Stimulated activated CD8-positive, alpha-beta memory T cell treated with anti-CD3 and anti-CD28 coated beads, Interleukin-4, amount 100 ng/mL, for 48 hours (primary cell): ENCODE results near the gene GSAP.

Experiments used
- DNase-seq: peaks from one replicate; pipeline ENCODE4 v3.0.0-alpha.2; 2020

The GSAP gene

GRCh38 chr7:77406421-77406820, 9.7 kb downstream of the GSAP start:
- DNase-seq, result no peak

GRCh38 chr7:77404641-77405040, 11.5 kb downstream of the GSAP start:
- DNase-seq, result no peak

GRCh38 chr7:77403957-77404356, 12.2 kb downstream of the GSAP start:
- DNase-seq, result no peak

GRCh38 chr7:77402818-77403217, 13.3 kb downstream of the GSAP start:
- DNase-seq, result no peak

GRCh38 chr7:77401002-77401401, 15.1 kb downstream of the GSAP start:
- no peak for DNase-seq

GRCh38 chr7:77399816-77400215, 16.3 kb downstream of the GSAP start:
- DNase-seq, result no peak

GRCh38 chr7:77396894-77397547, 19.1 kb downstream of the GSAP start:
- no peak for DNase-seq

- no peak for DNase-seq
Measured at GRCh38 chr7:77395626-77396025, 20.5 kb downstream of the GSAP start.

GRCh38 chr7:77393954-77394353, 22.2 kb downstream of the GSAP start:
- DNase-seq, result no peak

- DNase-seq, result peak; percentile 53
Measured at GRCh38 chr7:77393261-77393660, 22.9 kb downstream of the GSAP start.

GRCh38 chr7:77391230-77391629, 24.9 kb downstream of the GSAP start:
- no peak for DNase-seq

- no peak for DNase-seq
Measured at GRCh38 chr7:77388055-77388641, 28.0 kb downstream of the GSAP start.

GRCh38 chr7:77386165-77386822, 29.9 kb downstream of the GSAP start:
- no peak for DNase-seq

- no peak for DNase-seq
Measured at GRCh38 chr7:77383333-77383740, 32.8 kb downstream of the GSAP start.

- no peak for DNase-seq
Measured at GRCh38 chr7:77382532-77382931, 33.6 kb downstream of the GSAP start.

- no peak for DNase-seq
Measured at GRCh38 chr7:77378584-77378983, 37.6 kb downstream of the GSAP start.

GRCh38 chr7:77370606-77371005, 45.5 kb downstream of the GSAP start:
- DNase-seq, result no peak

- DNase-seq, result no peak
Measured at GRCh38 chr7:77368974-77369373, 47.2 kb downstream of the GSAP start.

GRCh38 chr7:77367976-77368375, 48.2 kb downstream of the GSAP start:
- no peak for DNase-seq

GRCh38 chr7:77362905-77363304, 53.2 kb downstream of the GSAP start:
- no peak for DNase-seq

- no peak for DNase-seq
Measured at GRCh38 chr7:77360969-77361368, 55.2 kb downstream of the GSAP start.

GRCh38 chr7:77360104-77360503, 56.0 kb downstream of the GSAP start:
- DNase-seq, result no peak

- DNase-seq, result no peak
Measured at GRCh38 chr7:77359599-77359998, 56.5 kb downstream of the GSAP start.

GRCh38 chr7:77354914-77355313, 61.2 kb downstream of the GSAP start:
- no peak for DNase-seq

GRCh38 chr7:77354484-77354883, 61.7 kb downstream of the GSAP start:
- no peak for DNase-seq
